Measurements from ENCODE around the gene PRKAG2. TPM values are rescaled to one million over a fixed set of nuclear protein-coding genes. Genes with fewer than 3 reads are reported as not detected.

The PRKAG2 gene
- total and polyA plus RNA-seq, 4 donors, result 3.6 to 25.1 (median 16.8) TPM

- 94% methylated on average over 7 of the region's 7 CpGs for WGBS
- H3K9ac ChIP-seq (ENCODE audit: low read depth in 1 of 2, low read length in 2 of 2), result no peak overlapping the region
- H3K4me1 ChIP-seq (ENCODE audit: control insufficient read depth in 4 of 4, insufficient read depth in 4 of 4, low read length in 3 of 4), result peaks cover 2 to 9% (median 4%) of the 10 kb centered on the region in 4 donors
- no peak overlapping the region for H3K27ac ChIP-seq (ENCODE audit: low read depth in 1 of 2, low read length in 2 of 2)
- H3K4me3 ChIP-seq (ENCODE audit: low read depth in 1 of 3, low read length in 3 of 3), result no peak overlapping the region
- DNase-seq (ENCODE audit: low spot score), result no peak
- H3K9me3 ChIP-seq (ENCODE audit: control insufficient read depth in 4 of 4, low read length in 3 of 4), result no peaks in the 10 kb centered on the region
- TF ChIP-seq FOXA2 (IDR thresholded peaks at IDR 0.05), result no peak
- TF ChIP-seq ATF3 (IDR thresholded peaks at IDR 0.05), result no peak
- TF ChIP-seq SP1 (IDR thresholded peaks at IDR 0.05), result no peak
- no peak for TF ChIP-seq FOXA1 (IDR thresholded peaks at IDR 0.05)
- no peak for TF ChIP-seq JUND (IDR thresholded peaks at IDR 0.05)
- no peak for TF ChIP-seq TAF1 (conservative IDR thresholded peaks at IDR 0.05)
- TF ChIP-seq EGR1 (IDR thresholded peaks at IDR 0.05; ENCODE audit: low read depth in 2 of 2), result no peak
- no peak for TF ChIP-seq HNF4A (conservative IDR thresholded peaks at IDR 0.05)
- no peak for TF ChIP-seq YY1 (IDR thresholded peaks at IDR 0.05)
- TF ChIP-seq NR2F2 (IDR thresholded peaks at IDR 0.05), result no peak
- no peak for TF ChIP-seq GABPA (IDR thresholded peaks at IDR 0.05 in 1 of 2, conservative IDR thresholded peaks at IDR 0.05 in 1 of 2)
- TF ChIP-seq HNF4G (IDR thresholded peaks at IDR 0.05), result no peak
- no peak for TF ChIP-seq ZBTB33 (IDR thresholded peaks at IDR 0.05)
- no peak for TF ChIP-seq RAD21 (IDR thresholded peaks at IDR 0.05)
- TF ChIP-seq CTCF (IDR thresholded peaks at IDR 0.05; ENCODE audit: low read depth, low read length, missing input control), result no peak
- H3K36me3 ChIP-seq (ENCODE audit: control insufficient read depth in 4 of 4, insufficient read depth in 3 of 4, low read depth in 1 of 4, low read length in 3 of 4), result peaks cover 2 to 19% (median 13%) of the 10 kb centered on the region in 4 donors
- H3K27me3 ChIP-seq (ENCODE audit: control insufficient read depth in 4 of 4, insufficient read depth in 4 of 4, low read length in 3 of 4), result no peaks in the 10 kb centered on the region
Measured at GRCh38 chr7:151777908-151778670, 98.8 kb downstream of the PRKAG2 start.

GRCh38 chr7:151777495-151777880 lies 99.4 kb downstream of the PRKAG2 start:
- H3K9me3 ChIP-seq (ENCODE audit: control insufficient read depth in 4 of 4, low read length in 3 of 4), result no peaks in the 10 kb centered on the region
- TF ChIP-seq HNF4G (IDR thresholded peaks at IDR 0.05), result no peak
- TF ChIP-seq FOXA1 (IDR thresholded peaks at IDR 0.05), result no peak
- no peak for TF ChIP-seq EGR1 (IDR thresholded peaks at IDR 0.05; ENCODE audit: low read depth in 2 of 2)
- no peak for TF ChIP-seq NR2F2 (IDR thresholded peaks at IDR 0.05)
- TF ChIP-seq MAX (IDR thresholded peaks at IDR 0.05), result no peak
- TF ChIP-seq REST (IDR thresholded peaks at IDR 0.05), result no peak
- DNase-seq (ENCODE audit: low spot score), result no peak
- H3K4me3 ChIP-seq (ENCODE audit: low read depth in 1 of 3, low read length in 3 of 3), result no peak overlapping the region
- H3K36me3 ChIP-seq (ENCODE audit: control insufficient read depth in 4 of 4, insufficient read depth in 3 of 4, low read depth in 1 of 4, low read length in 3 of 4), result peaks cover 2 to 19% (median 13%) of the 10 kb centered on the region in 4 donors
- no peak overlapping the region for H3K9ac ChIP-seq (ENCODE audit: low read depth in 1 of 2, low read length in 2 of 2)
- peaks cover 0 to 4% (median 3%) of the 10 kb centered on the region in 4 donors for H3K4me1 ChIP-seq (ENCODE audit: control insufficient read depth in 4 of 4, insufficient read depth in 4 of 4, low read length in 3 of 4)
- 96% methylated on average over 5 of the region's 5 CpGs for WGBS
- H3K27ac ChIP-seq (ENCODE audit: low read depth in 1 of 2, low read length in 2 of 2), result no peak overlapping the region
- H3K27me3 ChIP-seq (ENCODE audit: control insufficient read depth in 4 of 4, insufficient read depth in 4 of 4, low read length in 3 of 4), result no peaks in the 10 kb centered on the region
